B cell (primary cell): ENCODE measurements around the gene GNG7.

Source experiments
- CTCF ChIP-seq: fragments of 200-600 bp; IDR thresholded peaks from one replicate; pipeline ENCODE4 v1.8.0; 2022; ENCODE audit warnings: antibody characterized with exemption, mild to moderate bottlenecking
- EZH2 ChIP-seq: IDR thresholded peaks from 2 replicates; pipeline ENCODE4 v1.6.1; 2012; ENCODE audit warnings: borderline replicate concordance, low read depth, mild to moderate bottlenecking, moderate library complexity, low read length; ENCODE audit not compliant: insufficient read depth, poor library complexity, severe bottlenecking

- TF ChIP-seq CTCF (no peak), EZH2 (no peak)
Measured at GRCh38 chr19:2487842-2488241, 214.7 kb downstream of the GNG7 start.
